Anterior cingulate cortex (tissue), 58 donors: ENCODE data around the gene CCDC77.

Experiments
- DNase-seq, 58 donors: peaks; one replicate each; lab custom pipeline; 2025; lab: John Stamatoyannopoulos, UW

The CCDC77 gene

GRCh38 chr12:475286-475685 lies 73.8 kb downstream of the CCDC77 start:
- DNase-seq = no peak

GRCh38 chr12:479161-479560 lies 77.7 kb downstream of the CCDC77 start:
- DNase-seq = no peak

- DNase-seq = peak in 16 of 58 donors; percentile 12 to 51 (median 24)
Observed at GRCh38 chr12:480831-481816, 79.7 kb downstream of the CCDC77 start.

GRCh38 chr12:482061-482460 lies 80.6 kb downstream of the CCDC77 start:
- no peak for DNase-seq

- no peak for DNase-seq
Observed at GRCh38 chr12:484096-484495, 82.7 kb downstream of the CCDC77 start.

GRCh38 chr12:490260-490659 lies 88.8 kb downstream of the CCDC77 start:
- DNase-seq = no peak
